Stimulated activated CD4-positive, alpha-beta T cell treated with anti-CD3 and anti-CD28 coated beads, TNF-alpha, amount 100 ng/mL, for 4 hours (primary cell): ENCODE data around the gene CNNM2.
"Not testable (repeated sequence)": the region's sequence is repeated elsewhere in the genome, so short reads cannot be mapped to it uniquely, and the experiment has no call there.

ENCODE experiments used
- DNase-seq, 3 experiments: peaks; one replicate each; pipeline ENCODE4 v3.0.0-alpha.2; 2020; ENCODE audit warnings: low read depth in 3 of 3

Gene CNNM2

DNA sequence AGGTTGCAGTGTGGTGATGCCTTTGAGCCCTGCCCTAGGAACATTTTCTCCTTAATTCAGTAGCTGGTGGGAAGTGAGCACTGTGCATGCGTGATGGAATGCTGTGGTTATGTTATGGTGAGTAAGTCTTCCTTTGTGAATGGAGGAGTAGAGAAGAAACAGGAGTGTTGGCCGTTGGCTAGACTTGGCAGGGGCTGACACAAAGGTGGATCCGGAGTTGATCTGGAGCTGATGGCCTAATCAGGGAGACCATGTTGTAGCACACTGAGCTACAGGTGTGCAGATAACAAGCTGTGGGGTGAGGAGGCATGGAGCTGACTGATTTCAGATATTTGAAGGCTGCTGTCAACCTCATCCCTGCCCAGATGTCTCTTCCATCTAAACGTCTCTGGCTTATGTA is 122.3 kb downstream of the CNNM2 start:
- no peak for DNase-seq

DNA sequence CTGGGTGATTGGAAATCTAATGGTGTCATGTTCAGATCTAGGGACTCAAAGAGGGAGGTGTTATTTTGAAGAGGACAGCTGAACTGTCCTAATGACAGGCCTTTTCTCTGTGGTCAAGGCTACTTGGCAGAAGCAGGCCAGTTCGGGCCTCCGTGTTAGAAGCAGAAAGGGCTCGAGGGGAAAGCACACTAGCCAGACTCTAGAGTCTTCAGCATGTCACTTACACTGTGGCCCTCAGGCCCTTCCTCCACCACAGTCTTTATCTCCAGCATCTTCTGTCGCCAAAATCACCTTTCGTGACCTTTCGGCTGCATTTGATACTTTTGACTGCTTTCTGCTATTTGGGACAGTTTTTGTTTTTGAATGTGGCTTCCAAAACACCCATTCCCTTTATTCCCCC is 123.3 kb downstream of the CNNM2 start:
- no peak for DNase-seq

GRCh38 chr10:103042129-103042528 is 124.0 kb downstream of the CNNM2 start:
- no peak for DNase-seq

GRCh38 chr10:103042908-103043307 is 124.8 kb downstream of the CNNM2 start:
- DNase-seq = no peak

- DNase-seq = no peak
These were observed 126.9 kb downstream of the CNNM2 start for GRCh38 chr10:103044942-103045489.

DNA sequence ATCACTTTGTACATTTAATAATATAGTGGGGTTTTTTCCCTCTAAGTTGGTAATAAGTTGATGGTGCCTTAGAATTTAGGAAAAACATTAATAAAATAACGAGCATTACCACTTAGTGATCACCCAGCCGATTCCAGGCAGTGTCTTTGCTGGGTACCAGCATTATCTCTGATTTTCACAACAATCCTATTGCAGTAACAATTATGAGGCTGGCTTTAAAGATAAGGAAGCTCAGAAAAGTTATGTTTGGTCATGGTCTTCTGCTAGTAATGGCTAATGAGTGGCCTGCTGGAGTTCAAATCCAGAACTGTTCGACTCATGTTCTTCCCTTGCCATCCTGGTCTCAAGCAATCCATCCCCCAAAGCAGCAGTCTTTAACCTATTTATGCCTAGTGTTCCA is 127.9 kb downstream of the CNNM2 start:
- no peak for DNase-seq

DNA sequence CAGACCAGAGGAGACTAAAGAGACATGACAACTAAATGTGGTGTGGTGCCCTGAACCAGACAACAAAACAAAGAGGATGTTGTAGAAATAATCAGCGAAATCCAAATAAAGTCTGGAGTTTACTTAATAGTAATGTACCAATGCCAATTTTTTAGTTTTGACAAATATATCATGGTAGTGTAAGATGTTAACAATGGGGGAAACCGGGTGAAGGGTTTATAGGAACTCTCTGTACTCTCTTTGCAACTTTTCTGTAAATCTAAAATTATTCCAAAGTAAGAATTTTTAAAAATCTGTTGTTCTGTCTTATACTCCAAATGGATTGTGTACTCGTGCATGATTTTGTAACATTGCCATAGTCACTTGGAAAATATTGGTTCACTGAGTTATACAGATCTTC is 129.3 kb downstream of the CNNM2 start:
- no peak for DNase-seq

- no peak for DNase-seq
These were observed 131.1 kb downstream of the CNNM2 start for GRCh38 chr10:103049237-103049636.

DNA sequence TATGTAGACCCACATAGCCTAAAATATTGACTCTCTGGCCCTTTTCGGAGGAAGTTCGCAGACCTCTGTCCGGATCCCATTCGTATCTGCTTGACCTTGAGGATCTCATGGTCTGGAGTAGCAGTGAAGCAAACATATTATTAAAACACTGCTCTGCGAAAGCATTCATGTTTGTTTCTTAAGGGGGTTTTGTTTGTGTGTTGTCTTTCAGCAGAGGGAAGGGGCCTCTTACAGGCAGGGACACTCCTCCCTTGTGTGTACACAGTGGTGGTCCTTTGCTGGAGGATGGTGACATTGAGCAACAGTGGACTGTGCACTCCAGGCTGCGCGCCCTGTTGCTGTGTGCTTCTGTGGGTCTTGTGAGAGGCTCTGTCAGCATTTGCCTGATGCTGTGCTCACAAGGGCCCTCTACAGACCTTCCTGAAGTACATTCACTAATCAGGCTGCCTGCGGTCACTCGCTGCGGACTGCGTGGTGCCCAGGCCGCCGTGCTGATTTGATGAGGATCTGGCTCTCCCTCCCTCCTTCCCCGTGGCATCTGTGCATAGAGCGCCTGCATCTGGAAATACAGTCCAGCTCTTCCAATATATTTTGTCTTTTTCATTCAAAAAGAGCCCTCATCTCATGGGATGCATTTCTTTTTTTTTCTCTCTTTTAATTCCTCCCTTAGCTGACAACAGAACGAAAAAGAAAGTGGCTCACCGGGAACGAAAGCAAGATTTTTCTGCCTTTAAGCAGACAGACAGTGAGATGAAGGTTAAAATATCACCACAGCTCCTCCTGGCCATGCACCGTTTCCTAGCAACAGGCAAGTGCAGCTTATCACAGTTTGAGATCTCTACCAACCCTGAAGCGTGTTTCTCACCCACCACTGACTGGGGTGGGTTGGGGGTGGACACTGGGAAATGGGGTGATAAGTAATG is 135.8 kb downstream of the CNNM2 start:
- peak in 1 of 3 experiments; percentile 21 for DNase-seq

DNA sequence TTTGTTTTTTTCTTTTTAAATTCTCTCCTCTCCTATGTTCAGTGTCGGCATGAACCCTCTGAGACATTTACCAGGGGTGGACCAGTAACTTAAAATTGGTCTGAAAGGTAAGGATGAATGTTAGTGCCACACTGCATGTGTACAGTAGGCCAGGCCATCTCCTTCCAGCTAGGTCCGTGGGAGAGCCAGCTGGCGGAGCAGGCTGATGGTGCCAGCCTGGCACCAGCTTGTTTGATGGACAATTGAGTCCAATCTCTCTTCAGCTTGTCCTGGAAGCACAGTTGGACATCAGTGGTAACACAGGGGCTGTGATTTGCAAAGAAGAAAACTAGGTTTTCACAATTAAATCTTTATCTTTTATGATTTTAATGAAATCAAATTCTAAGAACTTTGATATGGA is 136.5 kb downstream of the CNNM2 start:
- no peak for DNase-seq

DNA sequence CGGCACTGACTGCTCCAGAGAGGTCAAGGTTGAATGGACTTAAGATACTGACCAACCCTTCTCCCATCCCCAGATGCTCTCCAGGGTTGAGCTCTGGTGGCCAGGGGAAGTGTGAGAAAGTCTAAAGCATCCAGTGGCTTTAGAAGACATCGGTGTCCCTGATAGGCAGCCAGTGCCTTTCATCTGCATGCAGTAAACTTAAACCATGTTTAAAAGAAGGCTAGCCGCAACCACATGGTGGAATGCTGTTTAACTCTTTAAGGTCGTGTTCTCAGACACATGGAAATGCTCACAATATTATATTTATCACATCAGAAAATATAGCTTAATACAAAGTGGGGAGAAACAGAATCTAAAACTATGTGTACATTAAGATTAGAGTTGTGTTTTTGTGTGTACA is 137.0 kb downstream of the CNNM2 start:
- no peak for DNase-seq

DNA sequence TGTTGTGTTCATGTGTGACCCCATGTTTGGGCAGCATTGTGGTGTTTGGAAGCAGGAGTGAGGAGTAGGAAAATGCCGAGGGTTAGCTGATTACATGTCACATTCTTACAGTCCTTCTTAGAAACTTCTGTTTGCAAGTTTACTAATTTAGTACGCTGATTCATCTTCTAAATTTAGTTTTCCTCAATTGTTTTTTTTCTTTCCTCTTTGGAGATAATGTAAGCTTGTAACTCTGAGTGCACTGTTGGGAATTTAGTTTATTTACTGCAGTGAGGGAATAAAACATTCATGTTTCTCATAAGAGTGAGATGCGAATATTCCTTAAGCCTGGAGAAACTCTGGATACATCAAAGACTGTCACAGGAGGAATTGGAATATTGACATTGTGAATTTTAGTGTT is 139.9 kb downstream of the CNNM2 start:
- no peak for DNase-seq

GRCh38 chr10:103060575-103060974 is 142.5 kb downstream of the CNNM2 start:
- DNase-seq = no peak

DNA sequence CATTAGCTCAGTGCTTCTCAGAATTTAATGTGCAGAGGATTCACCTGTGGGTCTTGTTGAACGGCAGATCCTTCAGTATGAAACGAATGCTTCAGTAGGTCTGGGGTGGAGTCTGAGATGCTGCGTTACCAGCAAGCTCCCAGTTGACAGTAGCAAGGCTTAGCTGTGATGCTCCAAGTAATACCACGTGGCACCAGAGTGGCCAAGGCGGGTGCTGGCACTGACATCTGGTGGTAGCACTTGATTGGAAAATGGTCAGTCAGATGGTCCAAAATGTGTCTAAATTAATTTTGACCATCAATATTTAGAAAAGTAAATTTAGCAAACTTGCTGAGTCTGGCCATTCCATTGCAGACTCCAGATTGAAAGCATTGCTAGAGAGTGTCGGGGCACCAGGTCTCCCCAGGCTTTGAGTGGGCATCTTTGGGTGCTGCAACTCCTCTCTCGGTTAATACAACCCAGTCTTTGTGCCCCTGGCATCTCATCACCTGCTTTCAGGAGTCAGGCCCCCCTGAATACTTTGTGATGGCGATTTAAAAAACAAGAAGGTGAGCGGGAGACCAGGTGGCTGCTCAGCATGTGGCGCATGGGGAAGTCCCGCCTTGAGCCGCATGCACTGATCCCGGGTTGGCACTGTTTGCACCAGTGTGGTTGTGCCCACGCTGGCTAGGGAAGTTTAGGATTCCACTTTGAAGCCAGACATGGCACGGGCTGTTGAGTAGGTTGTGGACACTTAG is 144.9 kb downstream of the CNNM2 start:
- no peak for DNase-seq

- no peak for DNase-seq
These were observed 146.9 kb downstream of the CNNM2 start for GRCh38 chr10:103064956-103065355.

- DNase-seq = no peak
These were observed 148.3 kb downstream of the CNNM2 start for GRCh38 chr10:103066141-103067098.

DNA sequence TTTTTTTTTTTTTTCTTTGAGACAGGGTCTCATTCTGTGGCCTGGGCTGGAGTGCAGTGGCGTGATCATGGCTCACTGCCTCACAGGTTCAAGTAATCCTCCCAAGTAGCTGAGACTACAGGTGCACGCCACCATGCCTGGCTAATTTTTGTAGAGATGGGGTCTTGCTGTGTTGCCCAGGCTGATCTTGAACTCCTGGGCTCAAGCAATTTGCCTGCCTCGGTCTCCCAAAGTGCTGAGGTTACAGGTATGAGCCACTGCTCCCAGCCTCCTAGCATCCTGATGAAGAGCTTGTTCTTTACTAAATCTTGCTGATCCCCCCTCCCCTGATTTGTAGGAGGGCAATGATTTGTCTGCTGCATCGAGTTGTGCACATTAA is 149.0 kb downstream of the CNNM2 start:
- not testable (repeated sequence) for DNase-seq

DNA sequence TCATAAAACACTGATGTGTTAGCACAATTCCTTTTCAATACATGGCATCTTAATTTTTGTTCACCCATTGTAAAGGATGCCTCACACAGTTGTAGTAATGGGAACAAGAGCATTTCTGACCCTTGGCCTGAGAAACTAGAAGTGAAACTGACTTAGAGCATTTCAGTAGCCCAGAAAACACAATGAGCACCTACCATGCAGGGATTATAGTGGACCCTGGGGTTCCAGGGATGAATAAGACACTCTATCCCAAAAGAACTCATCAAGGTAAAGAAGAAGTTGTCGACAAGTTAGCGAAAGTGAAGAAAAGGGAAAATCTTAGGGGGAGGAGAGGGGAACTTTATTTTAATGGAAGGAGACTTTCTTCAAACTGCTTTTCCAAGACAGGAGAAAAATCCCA is 149.4 kb downstream of the CNNM2 start:
- DNase-seq = no peak

DNA sequence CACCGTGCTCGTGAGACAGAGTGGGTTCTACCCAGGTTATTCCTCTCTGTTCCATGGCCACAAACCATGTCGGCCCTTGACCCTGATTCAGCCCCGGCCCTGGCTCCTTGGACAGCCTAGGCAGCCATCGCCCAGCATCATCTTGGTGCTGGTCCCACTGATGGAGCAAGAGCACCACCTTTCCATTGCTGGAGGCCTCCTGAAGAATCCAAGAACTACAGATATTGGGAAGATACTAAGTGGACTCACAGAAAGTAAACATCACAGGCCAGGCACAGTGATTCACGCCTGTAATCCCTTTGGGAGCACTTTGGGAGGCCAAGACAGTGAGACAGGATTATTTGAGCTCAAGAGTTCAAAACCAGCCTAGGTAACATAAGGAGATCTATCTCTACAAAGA is 149.9 kb downstream of the CNNM2 start:
- no peak for DNase-seq

- peak; percentile 33 to 55 (median 42) for DNase-seq
These were observed 151.6 kb downstream of the CNNM2 start for GRCh38 chr10:103069453-103070331.

DNA sequence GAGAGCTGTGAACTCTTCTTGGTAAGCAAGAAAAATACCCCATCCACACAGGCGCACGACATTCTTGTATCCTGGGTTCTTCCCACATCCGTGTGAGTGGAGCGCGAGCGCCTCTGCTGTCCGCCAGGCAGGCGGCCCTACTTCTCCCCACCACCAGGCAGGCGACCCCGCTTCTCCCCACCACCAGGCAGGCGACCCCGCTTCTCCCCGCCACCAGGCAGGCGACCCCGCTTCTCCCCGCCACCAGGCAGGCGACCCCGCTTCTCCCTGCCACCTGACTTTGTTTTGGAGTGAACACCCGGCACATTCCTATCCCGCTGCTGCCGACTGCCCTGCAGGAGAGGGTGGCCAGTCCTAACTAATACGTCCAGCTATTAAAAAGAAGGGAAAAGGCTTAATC is 154.2 kb downstream of the CNNM2 start:
- no peak for DNase-seq
